SK-N-SH (cell line): ENCODE measurements around the gene MST1R. TPM values are rescaled to one million over a fixed set of nuclear protein-coding genes. Genes with fewer than 3 reads are reported as not detected.

ENCODE experiments used
- CTCF ChIA-PET: fragments of 300-600, 350-600 bp; formaldehyde crosslinking; extraction: SDS; loops from one replicate; lab custom pipeline; 2021; lab: Yijun Ruan, JAX
- POLR2A ChIA-PET: fragments of 350-600 bp; sonication (Branson Sonifier 250); formaldehyde crosslinking; extraction: SDS; loops from one replicate; lab custom pipeline; 2020; ENCODE audit warnings: antibody characterized with exemption, inconsistent platforms; lab: Yijun Ruan, JAX
- DNase-seq: peaks from one replicate; pipeline ENCODE4 v3.0.0; 2012
- H2AFZ ChIP-seq: fragments of 200-600 bp; sonication (generic); 2 replicates; pipeline ENCODE4 v1.8.1; 2016; ENCODE audit warnings: antibody characterized with exemption, mild to moderate bottlenecking, low read depth
- H3F3A ChIP-seq: fragments of 200-600 bp; sonication (generic); replicated peaks from 2 replicates; pipeline ENCODE3; 2016; ENCODE audit warnings: antibody characterized with exemption, mild to moderate bottlenecking; ENCODE audit not compliant: insufficient read depth
- H3K27ac ChIP-seq, 2 experiments: fragments of 200-500 bp in 1 of 2; fragments of 200-600 bp in 1 of 2; sonication (Bioruptor generic) in 1 of 2; sonication (generic), shearing (Covaris generic) in 1 of 2; 2 replicates each; pipeline versions ENCODE4 v1.5.1 to v1.6.1; 2014 to 2016; ENCODE audit warnings: low read depth in 2 of 2, inconsistent platforms in 1 of 2, low read length in 1 of 2, mild to moderate bottlenecking in 1 of 2, mixed read lengths in 1 of 2
- H3K27me3 ChIP-seq: fragments of 200-600 bp; sonication (generic), shearing (Covaris generic); 2 replicates; pipeline ENCODE4 v1.6.1; 2016; ENCODE audit warnings: mixed run types; ENCODE audit not compliant: insufficient read depth
- H3K36me3 ChIP-seq, 2 experiments: fragments of 200-500 bp in 1 of 2; fragments of 200-600 bp in 1 of 2; sonication (Bioruptor generic) in 1 of 2; sonication (generic) in 1 of 2; replicated peaks in 1 of 2; 2 replicates each; pipeline versions ENCODE3 to v1.5.1; 2014 to 2016; ENCODE audit warnings: low read length in 1 of 2, mild to moderate bottlenecking in 1 of 2; ENCODE audit not compliant: insufficient read depth in 2 of 2, control insufficient read depth in 1 of 2
- H3K4me1 ChIP-seq, 2 experiments: fragments of 200-500 bp in 1 of 2; fragments of 200-600 bp in 1 of 2; sonication (Bioruptor generic) in 1 of 2; sonication (generic), shearing (Covaris generic) in 1 of 2; 2 replicates each; pipeline versions ENCODE4 v1.5.1 to v1.6.1; 2014 to 2016; ENCODE audit warnings: low read depth in 1 of 2, low read length in 1 of 2, mixed run types in 1 of 2; ENCODE audit not compliant: insufficient read depth in 2 of 2, control insufficient read depth in 1 of 2
- H3K4me2 ChIP-seq: fragments of 200-600 bp; sonication (generic), shearing (Covaris generic); 2 replicates; pipeline ENCODE4 v1.6.1; 2017; ENCODE audit warnings: mixed run types
- H3K4me3 ChIP-seq, 2 experiments: fragments of 200-500 bp in 1 of 2; fragments of 200-600 bp in 1 of 2; sonication (Bioruptor generic) in 1 of 2; sonication (generic), shearing (Covaris generic) in 1 of 2; 2 replicates each; pipeline versions ENCODE4 v1.5.1 to v1.8.1; 2014 to 2016; ENCODE audit warnings: low read depth in 2 of 2, inconsistent platforms in 1 of 2, low read length in 1 of 2, mild to moderate bottlenecking in 1 of 2, mixed read lengths in 1 of 2, moderate library complexity in 1 of 2
- H3K79me2 ChIP-seq: fragments of 200-600 bp; sonication (generic); 2 replicates; pipeline ENCODE4 v1.8.1; 2017; ENCODE audit warnings: mild to moderate bottlenecking; ENCODE audit not compliant: insufficient read depth
- H3K9ac ChIP-seq: fragments of 200-600 bp; sonication (generic); 2 replicates; pipeline ENCODE4 v1.6.1; 2017; ENCODE audit warnings: mixed run types
- H3K9me2 ChIP-seq: fragments of 200-600 bp; sonication (generic); 2 replicates; pipeline ENCODE4 v1.6.1; 2017; ENCODE audit warnings: mixed run types
- H3K9me3 ChIP-seq: fragments of 200-600 bp; sonication (generic); 2 replicates; pipeline ENCODE4 v1.6.1; 2017; ENCODE audit warnings: mixed run types, mild to moderate bottlenecking, moderate library complexity
- H4K20me1 ChIP-seq: fragments of 200-600 bp; sonication (generic); 2 replicates; pipeline ENCODE4 v1.6.1; 2017; ENCODE audit warnings: mild to moderate bottlenecking, mixed run types; ENCODE audit not compliant: insufficient read depth
- CTCF ChIP-seq: fragments of 200-600 bp; sonication (generic); IDR thresholded peaks from 2 replicates; pipeline ENCODE4 v1.6.1; 2017; ENCODE audit warnings: antibody characterized with exemption, mild to moderate bottlenecking, moderate library complexity
- FOSL2 ChIP-seq: IDR thresholded peaks from 2 replicates; pipeline ENCODE4 v1.4.0; 2012; ENCODE audit warnings: low read depth, mild to moderate bottlenecking, moderate library complexity, borderline replicate concordance
- FOXJ3 ChIP-seq: sonication (generic); formaldehyde crosslinking; IDR thresholded peaks from 2 replicates; pipeline ENCODE4 v1.5.1; 2020; ENCODE audit warnings: mild to moderate bottlenecking, missing genetic modification reagents
- IRF3 ChIP-seq: fragments of 150-350 bp; IDR thresholded peaks from 2 replicates; pipeline ENCODE4 v1.6.1; 2016; ENCODE audit warnings: mild to moderate bottlenecking, low read depth, low read length
- MAX ChIP-seq: IDR thresholded peaks from 2 replicates; pipeline ENCODE4 v1.4.0; 2012; ENCODE audit warnings: low read depth
- MEF2A ChIP-seq: IDR thresholded peaks from 2 replicates; pipeline ENCODE4 v1.4.0; 2012; ENCODE audit warnings: low read depth, borderline replicate concordance
- NRF1 ChIP-seq: IDR thresholded peaks from 2 replicates; pipeline ENCODE4 v1.6.1; 2012; ENCODE audit warnings: low read depth, mild to moderate bottlenecking, low read length
- POLR2AphosphoS5 ChIP-seq: IDR thresholded peaks from 2 replicates; pipeline ENCODE4 v1.6.1; 2012; ENCODE audit warnings: low read depth, low read length
- RCOR1 ChIP-seq: fragments of 150-350 bp; IDR thresholded peaks from 2 replicates; pipeline ENCODE4 v1.6.1; 2017; ENCODE audit warnings: antibody characterized with exemption, low read length
- RFX5 ChIP-seq: IDR thresholded peaks from 2 replicates; pipeline ENCODE4 v1.6.1; 2012; ENCODE audit warnings: mild to moderate bottlenecking, improper control_type of control experiment, low read length
- SMC3 ChIP-seq: IDR thresholded peaks from 2 replicates; pipeline ENCODE4 v1.6.1; 2012; ENCODE audit warnings: low read depth, low read length, improper control_type of control experiment
- USF1 ChIP-seq: IDR thresholded peaks from 2 replicates; pipeline ENCODE4 v1.4.0; 2012; ENCODE audit warnings: low read depth, borderline replicate concordance
- USF2 ChIP-seq: fragments of 150-350 bp; IDR thresholded peaks from 2 replicates; pipeline ENCODE4 v1.6.1; 2017; ENCODE audit warnings: antibody characterized with exemption, low read length, low read depth, borderline replicate concordance
- YY1 ChIP-seq: IDR thresholded peaks from 2 replicates; pipeline ENCODE4 v1.4.0; 2012; ENCODE audit warnings: low read depth, mild to moderate bottlenecking
- ZBTB33 ChIP-seq: IDR thresholded peaks from 2 replicates; pipeline ENCODE4 v1.4.0; 2012; ENCODE audit warnings: low read depth, borderline replicate concordance
- WGBS: methylation state at CpG from one replicate; pipeline ENCODE4 v1.1.6; 2017; ENCODE audit warnings: low lambda C conversion rate; 5-methylcytosine and 5-hydroxymethylcytosine counted together
- polyA plus RNA-seq, 3 experiments: library from polyadenylated mRNA; depleted of rRNA; stranded (reverse); fragments of >200 nt; gene quantifications; 2 replicates each; pipeline ENCODE4 v1.2.3, GENCODE V29; 2012

The MST1R gene
- polyA plus RNA-seq, 1 of the 3 experiments (the other 2 are of a cell fraction): 0.23 TPM

- Histone ChIP-seq H3K4me1 (peaks cover 0 to 30% of the 10 kb centered on the region in 2 experiments; a peak in 1 of 4 replicates), H3K79me2 (no peaks in the 10 kb centered on the region), H3K27ac (no peak overlapping the region)
- WGBS: 83% methylated on average over 1 of the region's 1 CpG
- TF ChIP-seq POLR2AphosphoS5 (no peak), NRF1 (no peak), CTCF (no peak), MEF2A (no peak), MAX (no peak), SMC3 (no peak)
- TF ChIP-seq, all 33 proteins: peak for 0
- Histone ChIP-seq H3K4me2 (no peak overlapping the region), H2AFZ (no peak overlapping the region), H3K4me3 (no peak overlapping the region), H3K36me3 (no peaks in the 10 kb centered on the region), H3K9me3 (no peaks in the 10 kb centered on the region), H3K9ac (no peak overlapping the region), H3F3A (no peaks in the 10 kb centered on the region), H3K9me2 (no peaks in the 10 kb centered on the region), H3K27me3 (peaks cover 44% of the 10 kb centered on the region), H4K20me1 (no peaks in the 10 kb centered on the region)
- CTCF ChIA-PET: interaction anchor here (0.7 to 1.5 kb wide), 5 partner anchors 12 to 525 kb away, joined by 3 read pairs; no protein-coding TSS in a partner anchor
- DNase-seq: no peak
- POLR2A ChIA-PET: no interaction called here
Measured at GRCh38 chr3:49867400-49867799, 36.3 kb downstream of the MST1R start.

- Histone ChIP-seq H3K9me3 (no peaks in the 10 kb centered on the region), H2AFZ (no peak overlapping the region), H3K4me3 (no peak overlapping the region), H3K4me2 (no peak overlapping the region), H3K9me2 (no peaks in the 10 kb centered on the region)
- TF ChIP-seq MAX (no peak), POLR2AphosphoS5 (no peak), RCOR1 (no peak), USF1 (no peak), ZBTB33 (no peak), RFX5 (no peak), FOXJ3 (CRISPR knock-in tag) (no peak), USF2 (no peak), IRF3 (no peak), FOSL2 (no peak), YY1 (no peak)
- TF ChIP-seq, all 33 proteins: peak for 0
- CTCF ChIA-PET: interaction anchor here (1.2 to 1.6 kb wide), 2 partner anchors 25 to 26 kb away, joined by 3 to 4 read pairs; no protein-coding TSS in a partner anchor
- Histone ChIP-seq H3F3A (no peaks in the 10 kb centered on the region), H3K4me1 (peaks cover 0 to 18% of the 10 kb centered on the region in 2 experiments; a peak in 1 of 4 replicates), H3K79me2 (no peaks in the 10 kb centered on the region), H3K27ac (no peak overlapping the region), H4K20me1 (no peaks in the 10 kb centered on the region), H3K9ac (no peak overlapping the region), H3K27me3 (peaks cover 37% of the 10 kb centered on the region), H3K36me3 (no peaks in the 10 kb centered on the region)
- DNase-seq: no peak
- 59% methylated on average over 7 of the region's 7 CpGs for WGBS
- POLR2A ChIA-PET: no interaction called here
Measured at GRCh38 chr3:49865198-49865784, 38.4 kb downstream of the MST1R start.
